Right ventricle myocardium inferior (tissue), 1 donor: Measurements from ENCODE around the gene MYO1H. TPM values are rescaled to one million over a fixed set of nuclear protein-coding genes. Genes with fewer than 3 reads are reported as not detected.
A peak's percentile ranks its signal among the peaks of the same experiment; 100 is the strongest.
"Not testable (repeated sequence)": the region's sequence is repeated elsewhere in the genome, so short reads cannot be mapped to it uniquely, and the experiment has no call there.

Source experiments
- ATAC-seq: fragments of 200-7000 bp; cut with Tn5 transposase; one replicate; pipeline ENCODE4 v1.9.1; 2020; ENCODE audit warnings: mild to moderate bottlenecking, moderate library complexity
- DNase-seq: peaks from one replicate; pipeline ENCODE4 v3.0.0; 2021; ENCODE audit errors: missing footprints
- intact Hi-C: fragments of 100-400 bp; cut with DNase I; formaldehyde crosslinking; loops from one replicate; pipeline ENCODE4 v1.11.0; 2022
- total RNA-seq: library from RNA; stranded (reverse); fragmentation: NEBNext Ultra II Directional; extraction: Animal tissue kit (Norgen Biotek cat#: 25700); gene quantifications from one replicate; pipeline ENCODE4 v1.2.1, GENCODE V29; 2021
- donor health status: DM: no; HTN: yes; CAD: no; lungs with severe emphysema.

MYO1H gene
- total RNA-seq, 1 donor from 2014 or later: 0.16 TPM

DNA sequence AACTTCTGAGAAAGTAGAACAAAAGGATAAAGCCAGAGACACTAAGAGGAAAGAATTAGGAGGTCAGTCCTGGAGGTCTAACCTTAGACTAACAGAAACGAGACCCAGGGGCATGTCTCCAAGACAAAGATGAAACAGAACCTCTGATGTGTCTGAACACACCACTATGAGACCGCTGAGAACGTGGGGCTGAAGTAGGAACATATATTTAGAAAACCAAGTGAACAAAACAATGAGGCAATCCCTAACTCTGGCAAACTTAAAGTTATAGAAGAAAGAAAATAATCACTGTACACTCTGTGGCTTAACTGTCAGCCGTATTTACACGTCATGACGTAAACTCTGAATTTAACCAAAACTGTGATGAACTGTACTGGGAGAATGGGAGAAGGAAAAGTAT is 111.5 kb downstream of the MYO1H start:
- no peak for DNase-seq
- intact Hi-C loops: no loop called here
- no peak for ATAC-seq

DNA sequence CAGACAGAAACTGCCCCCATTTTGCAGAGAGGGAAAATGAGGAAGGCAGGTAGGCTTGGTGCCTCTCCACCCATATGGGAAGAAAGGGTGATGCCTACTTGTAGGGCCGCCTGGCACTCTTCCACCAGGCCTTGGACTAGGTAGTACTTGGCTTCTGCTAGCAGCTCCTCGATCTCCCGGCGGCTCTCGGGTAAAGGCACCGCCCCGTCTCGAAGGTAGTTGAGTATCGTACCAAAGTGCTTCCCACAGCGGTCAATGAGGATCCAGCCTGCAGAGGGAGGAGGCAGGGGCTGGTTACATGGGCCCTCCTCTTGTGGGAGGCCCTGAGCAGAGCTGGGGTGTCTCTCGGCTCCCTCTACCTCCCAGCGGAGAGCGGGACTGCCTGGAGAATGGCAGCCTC is 112.8 kb downstream of the MYO1H start:
- ATAC-seq (no peak), DNase-seq (no peak)
- intact Hi-C loops: no loop called here

DNA sequence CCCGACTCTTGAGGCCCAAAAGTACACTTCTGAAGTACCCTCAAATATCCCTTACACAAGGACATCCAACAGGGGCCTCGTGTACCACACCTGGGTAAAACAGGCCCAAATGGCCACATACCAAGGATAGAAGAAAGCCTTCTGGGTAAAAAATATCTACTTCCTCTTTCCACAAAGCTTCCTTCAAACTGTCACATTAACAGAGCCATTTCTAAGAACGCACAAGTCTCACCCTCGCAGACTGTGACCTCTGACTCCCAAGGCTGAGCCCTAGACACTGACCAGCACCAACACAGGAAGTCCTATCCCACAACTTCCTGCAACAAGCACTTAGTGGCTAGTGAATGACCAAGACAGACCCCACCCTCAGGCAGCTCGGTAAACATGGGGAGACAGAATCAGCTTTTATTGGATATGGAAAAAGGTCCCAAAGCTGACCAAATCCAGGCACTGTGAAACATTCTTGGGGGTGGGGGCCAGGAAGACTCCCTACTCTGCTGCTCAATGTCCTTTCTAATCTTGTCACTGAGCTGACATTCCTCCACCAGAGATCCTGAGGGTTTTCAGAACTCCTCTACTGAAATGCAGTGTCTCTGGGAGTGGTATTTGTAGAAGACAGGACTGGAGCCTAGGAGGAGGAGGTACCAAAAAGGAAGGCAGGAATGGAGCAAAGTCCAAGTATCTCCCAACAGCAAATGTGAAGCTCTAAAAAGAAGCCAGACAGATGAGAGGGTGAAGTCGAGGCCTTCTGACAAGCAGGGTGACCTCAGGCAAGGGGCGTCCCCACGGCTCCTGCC is 113.5 kb downstream of the MYO1H start:
- intact Hi-C loops: no loop called here
- ATAC-seq: no peak
- no peak for DNase-seq

DNA sequence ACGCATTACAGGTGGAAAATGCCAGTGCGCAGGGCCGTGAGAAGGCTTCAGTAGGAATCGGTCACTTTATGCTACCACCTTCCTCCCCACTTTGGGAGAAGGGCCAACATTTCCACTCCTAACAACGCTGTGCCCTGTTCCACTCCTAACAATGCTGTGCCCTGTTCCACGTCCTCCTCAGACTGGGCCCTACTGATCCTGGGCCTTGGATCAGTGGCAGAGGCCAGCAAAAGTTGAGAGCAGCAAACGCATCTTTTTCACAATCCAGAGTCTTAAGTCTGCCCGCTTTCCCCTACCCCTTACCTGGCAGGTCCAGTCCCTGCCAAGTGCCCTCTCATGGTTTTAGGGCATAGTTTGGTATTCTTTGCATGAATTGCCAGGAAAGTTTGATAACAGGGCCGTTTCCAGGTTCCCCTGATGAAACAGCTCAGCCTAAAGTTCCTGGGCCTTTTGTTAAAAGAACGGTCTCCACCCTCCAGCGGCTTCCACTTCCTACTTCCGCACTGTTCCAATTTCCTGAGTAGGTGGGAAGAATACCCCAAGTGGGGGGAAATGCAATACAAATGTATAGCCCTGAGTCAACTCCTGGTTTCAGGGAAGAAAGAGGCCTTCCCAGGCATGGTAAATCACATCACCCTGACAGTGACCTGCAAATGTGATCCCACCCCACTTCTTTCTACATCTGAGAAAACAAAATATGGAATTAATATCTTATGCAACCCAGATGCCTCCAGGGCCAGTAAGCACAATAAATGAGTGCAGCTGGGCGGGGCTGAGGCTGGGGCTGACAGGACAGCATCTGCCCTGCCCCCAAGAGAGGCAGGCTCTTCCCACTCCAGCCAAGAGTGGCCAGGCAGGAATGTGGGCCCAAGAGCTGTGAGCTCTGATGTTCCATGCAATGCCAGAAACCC is 114.4 kb downstream of the MYO1H start:
- ATAC-seq (peak; percentile 94), DNase-seq (peak; percentile 94)
- intact Hi-C loops: no loop called here

DNA sequence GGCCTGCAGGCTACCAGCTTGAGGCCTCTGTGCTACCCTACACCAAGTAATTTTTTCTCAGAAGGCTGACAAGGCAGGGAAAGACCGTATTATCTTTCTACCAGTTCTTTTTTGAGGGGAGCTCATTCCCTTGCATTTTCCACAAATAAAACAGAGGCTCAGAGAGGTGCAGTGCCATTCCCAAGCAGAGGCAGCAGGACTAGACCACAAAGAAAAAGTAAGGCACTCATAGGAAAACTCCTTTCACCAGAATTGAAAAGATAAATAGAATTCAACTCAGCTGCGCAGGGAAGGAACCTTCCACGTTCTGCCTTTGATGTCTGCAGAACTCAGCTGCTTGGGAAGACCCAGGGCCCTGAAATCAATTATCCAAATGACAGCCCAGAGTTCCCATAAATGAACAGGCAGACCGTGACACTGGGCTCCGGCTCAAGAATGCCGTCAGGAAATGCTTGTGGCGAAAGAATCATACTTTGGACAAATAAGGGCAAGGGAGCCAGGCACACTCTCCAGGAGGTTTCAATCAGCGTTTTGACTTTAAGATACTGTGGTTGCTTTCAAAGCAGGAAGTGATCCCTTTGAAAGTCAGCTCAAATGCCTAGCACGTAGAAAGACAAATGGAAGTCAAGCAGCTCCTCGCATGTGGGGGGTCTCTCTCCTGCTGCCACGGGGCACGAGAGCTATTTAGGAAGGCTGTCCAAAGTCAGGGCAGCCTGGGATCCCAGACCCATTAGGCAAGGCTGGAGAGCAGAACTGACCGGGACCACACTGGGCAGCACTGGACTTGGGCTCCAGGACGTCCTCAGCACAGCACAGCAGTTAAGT is 115.4 kb downstream of the MYO1H start:
- intact Hi-C loops: no loop called here
- peak; percentile 81 for ATAC-seq
- peak; percentile 87 for DNase-seq

DNA sequence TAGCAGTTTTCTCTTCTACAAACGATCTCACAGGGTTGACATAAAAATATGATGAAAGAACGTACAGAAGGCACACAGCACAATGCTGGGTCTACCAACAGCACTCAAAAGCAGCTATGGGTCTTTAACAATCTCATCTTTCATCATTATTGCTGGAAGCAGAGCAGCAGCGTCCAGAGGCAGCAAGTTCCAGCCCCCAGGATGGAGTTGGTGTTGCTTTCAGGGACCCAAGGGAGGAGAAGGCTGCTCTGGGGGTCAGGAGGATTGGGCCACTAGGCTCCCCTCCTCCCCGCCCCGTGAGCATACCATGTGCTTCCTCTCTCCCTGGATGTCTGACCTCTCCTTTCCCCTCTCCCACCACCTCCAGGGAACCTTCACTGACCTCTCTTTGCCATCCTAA is 116.1 kb downstream of the MYO1H start:
- ATAC-seq: no peak
- no peak for DNase-seq
- intact Hi-C loops: no loop called here

DNA sequence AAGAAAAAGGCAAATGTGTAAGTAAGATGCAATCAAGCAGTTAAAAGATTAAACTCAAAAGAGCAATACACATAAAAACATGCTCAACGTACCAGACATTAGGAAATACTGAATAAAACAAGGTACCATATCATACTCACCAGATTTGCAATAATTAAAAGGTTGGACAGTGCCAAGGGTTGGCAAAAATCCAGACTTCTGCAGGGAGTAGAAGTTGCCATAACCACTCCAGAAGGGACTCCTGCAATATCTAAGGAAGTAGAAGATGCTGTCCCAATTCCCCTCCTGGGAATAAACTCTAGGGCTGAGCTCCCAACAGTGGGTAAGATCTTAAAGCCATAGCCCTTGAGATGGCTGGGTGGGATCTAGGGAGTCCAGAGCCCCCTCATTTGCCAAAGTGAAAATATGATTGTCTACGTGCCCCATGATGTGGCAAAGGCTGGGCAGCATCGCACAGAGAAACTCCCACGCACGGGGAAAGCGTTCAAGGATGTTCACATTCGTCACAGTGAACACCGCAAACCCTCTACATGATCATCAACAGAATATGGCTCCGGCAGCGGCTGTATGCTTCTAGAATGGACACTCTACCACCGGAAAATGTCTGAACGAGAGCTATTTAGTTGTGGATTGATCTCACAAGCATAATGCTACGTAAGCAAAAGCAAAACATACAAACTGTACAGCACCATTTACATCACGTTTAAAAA is 117.1 kb downstream of the MYO1H start:
- ATAC-seq (no peak), DNase-seq (no peak)
- intact Hi-C loops: no loop called here

DNA sequence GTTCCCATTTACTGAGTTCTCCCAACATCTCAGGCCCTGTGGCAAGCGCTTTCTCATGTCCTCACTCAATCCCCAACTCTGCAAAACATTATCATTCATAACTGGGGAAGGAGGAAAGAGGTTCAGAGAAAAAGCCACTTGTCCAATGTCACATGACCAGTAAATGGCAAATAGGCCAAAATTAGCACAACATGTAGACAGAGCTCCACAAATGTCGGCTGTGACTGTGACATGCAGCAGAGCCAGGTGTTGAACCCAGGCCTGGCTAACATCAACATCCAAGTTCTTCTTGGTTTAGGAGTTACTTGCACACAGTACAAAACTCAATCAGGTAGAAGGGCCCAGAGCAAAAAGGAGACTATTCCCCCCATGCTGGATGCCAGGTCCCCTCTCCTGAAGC is 118.6 kb downstream of the MYO1H start:
- no peak for ATAC-seq
- no peak for DNase-seq
- intact Hi-C loops: no loop called here

DNA sequence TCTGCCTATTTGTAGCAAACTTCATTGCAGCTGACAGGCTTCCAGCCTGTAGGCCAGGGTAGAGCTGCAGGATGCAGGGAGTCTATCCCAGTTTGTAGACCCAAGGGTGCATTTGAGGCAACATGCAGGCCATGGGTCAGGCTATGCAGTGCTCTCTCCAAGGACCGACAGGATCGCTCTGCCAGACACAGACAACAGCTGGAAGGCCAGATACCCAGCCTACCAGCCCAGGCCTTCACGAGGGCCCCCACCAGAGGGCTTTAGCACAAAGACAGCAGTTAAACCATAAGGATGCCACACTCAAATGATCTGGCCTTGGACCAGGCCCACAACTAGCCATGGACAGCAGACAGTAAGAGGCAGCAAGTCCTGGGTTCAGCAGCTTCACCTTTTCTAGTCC is 119.1 kb downstream of the MYO1H start:
- ATAC-seq (no peak), DNase-seq (no peak)
- intact Hi-C loops: no loop called here

DNA sequence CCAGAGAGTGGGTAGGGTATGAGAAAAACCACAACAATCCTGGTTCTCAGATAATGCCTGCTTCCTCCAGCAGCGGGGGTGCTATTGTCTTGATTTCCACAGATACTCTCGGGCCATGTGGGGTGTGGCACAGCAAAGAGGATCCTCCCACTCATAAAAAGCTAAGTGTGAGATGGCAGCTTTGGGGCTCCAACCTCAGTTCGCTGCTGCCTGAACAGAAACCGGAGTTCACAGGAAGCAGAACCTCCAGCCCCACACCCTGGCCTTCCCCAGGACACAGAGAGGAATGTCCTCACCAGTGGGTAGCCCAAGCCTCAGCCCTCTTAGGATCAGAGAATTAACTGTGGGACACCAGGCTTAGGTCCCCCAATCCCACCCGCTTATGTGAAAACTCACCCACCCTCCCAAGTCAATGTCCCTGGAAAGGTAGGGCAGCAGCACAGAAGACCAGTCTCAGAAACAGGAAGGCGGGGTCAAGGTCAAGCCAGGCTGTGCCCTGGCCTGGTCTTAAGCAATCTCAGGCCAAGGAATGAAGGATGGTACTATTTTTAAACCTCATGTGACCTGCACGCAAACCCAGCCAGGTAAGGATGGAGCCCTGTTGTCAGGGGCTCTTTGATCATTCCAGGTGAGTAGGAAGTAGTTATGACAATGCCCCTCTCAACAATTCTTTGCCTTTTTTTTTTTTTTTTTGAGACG is 120.4 kb downstream of the MYO1H start:
- DNase-seq: no peak
- no peak for ATAC-seq
- intact Hi-C loops: no loop called here

DNA sequence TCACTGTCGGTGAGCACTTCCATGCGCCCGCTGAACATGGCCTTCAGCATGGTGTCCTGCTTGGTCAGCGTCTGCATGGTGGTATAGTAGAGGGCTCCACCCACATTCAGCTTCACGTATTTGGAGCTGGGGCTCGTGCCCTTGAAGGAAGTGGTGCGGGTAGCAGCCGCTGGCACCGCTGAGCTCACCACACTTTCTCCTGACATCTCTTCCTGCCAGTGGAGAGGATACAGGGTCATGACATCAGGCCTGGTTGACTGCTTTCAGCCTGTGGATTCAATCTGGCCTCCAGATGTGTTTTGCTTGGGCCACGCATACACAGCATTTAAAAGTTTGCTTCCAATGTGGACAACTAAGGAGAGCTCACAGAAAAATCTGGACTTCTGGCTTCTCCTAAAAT is 121.8 kb downstream of the MYO1H start:
- no peak for ATAC-seq
- intact Hi-C loops: no loop called here
- no peak for DNase-seq

DNA sequence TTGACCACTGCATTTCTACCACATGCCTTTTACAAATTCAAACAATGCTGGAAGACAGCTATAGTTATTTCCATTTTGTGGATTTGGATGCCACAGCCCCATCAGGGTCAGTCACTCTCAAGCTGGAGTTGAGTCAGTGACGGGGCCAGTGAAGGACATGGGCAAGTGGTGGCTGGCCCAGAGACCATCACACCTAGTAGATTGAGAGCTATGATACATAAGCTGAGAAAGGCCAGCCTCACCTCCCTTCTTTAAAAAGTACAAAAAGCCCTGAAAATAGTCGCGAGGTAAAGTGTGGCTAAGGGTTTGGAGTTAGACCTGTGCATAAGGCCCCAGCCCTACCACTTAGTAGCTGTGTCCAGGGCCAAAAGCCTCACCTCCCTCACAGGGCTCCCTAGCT is 125.3 kb downstream of the MYO1H start:
- intact Hi-C loops: no loop called here
- no peak for ATAC-seq
- DNase-seq: no peak

DNA sequence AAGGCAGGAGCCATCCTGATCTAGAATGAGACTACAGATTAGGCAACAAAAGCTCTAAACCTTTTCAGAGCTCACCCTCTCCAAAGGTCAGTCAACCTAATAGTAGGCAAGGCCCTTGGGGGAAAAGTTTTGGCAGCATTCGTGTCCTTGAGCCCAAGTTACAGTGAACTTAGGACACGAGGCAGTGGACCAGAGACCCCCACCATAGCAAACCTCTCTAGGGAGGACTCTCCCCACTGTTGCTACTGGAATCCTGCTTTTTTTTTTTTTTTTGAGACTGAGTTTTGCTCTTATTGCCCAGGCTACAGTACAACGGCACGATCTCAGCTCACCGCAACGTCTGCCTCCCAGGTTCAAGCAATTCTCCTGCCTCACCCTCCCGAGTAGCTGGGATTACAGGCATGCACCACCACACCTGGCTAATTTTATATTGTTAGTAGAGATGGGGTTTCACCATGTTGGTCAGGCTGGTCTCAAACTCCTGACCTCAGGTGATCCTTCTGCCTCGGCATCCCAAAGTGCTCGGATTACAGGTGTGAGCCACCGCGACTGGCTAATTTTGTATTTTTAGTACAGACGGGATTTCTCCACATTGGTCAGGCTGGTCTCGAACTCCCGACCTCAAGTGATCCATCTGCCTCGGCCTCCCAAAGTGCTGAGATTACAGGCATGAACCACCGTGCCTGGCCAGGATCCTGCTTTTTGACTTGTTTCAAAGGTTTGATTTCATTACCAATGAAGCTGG is 126.0 kb downstream of the MYO1H start:
- DNase-seq, intact Hi-C loops, ATAC-seq: not testable (repeated sequence)

DNA sequence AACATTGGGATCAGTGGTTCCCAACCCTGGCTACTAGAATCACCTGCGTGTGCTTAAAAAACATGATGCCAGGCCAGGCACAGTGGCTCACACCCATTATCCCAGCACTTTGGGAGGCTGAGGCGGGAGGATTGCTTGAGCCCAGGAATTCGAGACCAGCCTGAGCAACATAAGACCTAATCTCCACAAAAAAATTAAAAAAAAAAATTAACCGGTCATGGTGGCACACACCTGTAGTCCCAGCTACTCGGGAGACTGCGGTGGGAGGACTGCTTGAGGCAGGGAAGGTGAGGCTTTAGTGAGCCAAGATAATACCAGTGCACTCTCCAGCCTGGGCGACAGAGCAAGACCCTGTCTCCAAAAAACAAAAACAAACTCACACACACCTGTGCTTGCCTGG is 127.4 kb downstream of the MYO1H start:
- no peak for ATAC-seq
- intact Hi-C loops: no loop called here
- DNase-seq: no peak

DNA sequence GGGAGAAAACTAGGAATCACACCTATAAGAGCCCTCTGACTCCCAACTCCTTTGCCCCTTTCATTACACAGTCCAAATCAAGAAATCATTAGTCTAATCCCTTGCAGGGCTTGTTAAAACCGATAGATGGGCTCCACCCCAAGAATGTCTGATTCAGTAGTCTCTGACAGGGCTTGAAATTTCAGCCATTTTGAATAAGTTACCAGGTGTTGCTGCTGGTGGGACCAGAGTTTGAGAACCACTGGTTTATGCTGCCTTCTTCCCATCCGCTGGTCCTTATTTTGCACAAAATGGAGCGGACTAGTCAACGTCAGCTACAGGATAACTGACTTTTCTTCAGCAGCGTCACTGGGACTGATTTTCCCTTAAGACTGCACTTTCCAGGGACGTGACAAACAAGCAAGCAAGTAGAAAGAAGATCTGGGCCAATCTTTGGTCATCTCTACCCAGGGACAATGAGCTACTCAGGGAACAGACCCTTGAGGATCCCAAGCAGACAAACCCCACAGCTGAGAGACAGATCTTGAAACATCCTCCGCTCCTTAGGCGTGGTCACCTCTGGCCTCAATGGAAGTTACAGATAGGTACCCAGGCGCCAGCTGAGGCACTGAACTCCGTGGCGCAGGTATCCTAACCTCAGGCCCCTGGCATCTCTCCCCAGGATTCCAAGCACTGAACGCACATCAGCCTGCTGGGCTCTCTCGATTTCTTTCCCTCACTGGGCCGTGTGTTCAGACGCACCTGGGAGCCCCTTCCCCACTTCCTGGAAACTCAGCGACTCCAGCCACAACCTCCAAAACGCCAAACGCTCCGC is 128.5 kb downstream of the MYO1H start:
- ATAC-seq: no peak
- no peak for DNase-seq
- intact Hi-C loops: loop anchor here (2.0 kb wide), 1 partner anchor 43 kb away; no protein-coding TSS in a partner anchor

DNA sequence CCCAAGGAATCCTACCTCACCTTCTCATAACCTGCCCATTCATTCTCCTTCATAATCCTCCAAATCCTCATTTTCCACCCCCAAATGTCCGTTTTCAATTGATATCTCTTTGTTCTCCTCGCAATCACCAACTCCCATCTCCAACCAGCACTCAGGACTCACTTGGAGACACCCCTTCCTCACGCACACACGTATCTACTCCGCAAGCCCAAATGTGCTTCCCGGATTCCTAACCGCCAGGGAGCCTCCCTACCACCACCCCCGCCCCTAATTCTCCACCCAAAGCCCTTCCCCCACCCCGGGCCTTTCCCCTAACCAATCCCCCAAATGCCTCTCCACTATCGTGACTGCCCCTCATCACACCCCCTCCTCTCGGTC is 129.1 kb downstream of the MYO1H start:
- intact Hi-C loops: loop anchor here (2.0 kb wide), 1 partner anchor 44 kb away; no protein-coding TSS in a partner anchor
- ATAC-seq (no peak), DNase-seq (no peak)
